Lung (tissue), 13 donors: ENCODE measurements around the gene NFYC. TPM values are rescaled to one million over a fixed set of nuclear protein-coding genes. Genes with fewer than 3 reads are reported as not detected.

Source experiments
- ATAC-seq: fragments of 200-7000 bp; cut with Tn5 transposase; one replicate; pipeline ENCODE4 v1.9.1; 2020; ENCODE audit warnings: moderate number of reproducible peaks; ENCODE audit not compliant: insufficient read depth, low FRiP score
- DNase-seq, 3 donors: peaks; one replicate each; pipeline ENCODE4 v3.0.0-alpha.2; 2013 to 2017
- H3K27ac ChIP-seq, 2 donors: one replicate each; pipeline ENCODE4 v1.5.1; 2013; ENCODE audit warnings: mild to moderate bottlenecking in 2 of 2, moderate library complexity in 2 of 2, control low read depth in 1 of 2, inconsistent platforms in 1 of 2, low read depth in 1 of 2, low read length in 1 of 2
- H3K27me3 ChIP-seq, 3 donors: one replicate each; pipeline ENCODE4 v1.5.1; 2013; ENCODE audit warnings: low read length in 2 of 3; ENCODE audit not compliant: control insufficient read depth in 3 of 3, insufficient read depth in 3 of 3
- H3K36me3 ChIP-seq, 4 donors: one replicate each; pipeline ENCODE4 v1.5.1; 2013; ENCODE audit warnings: low read length in 4 of 4, mild to moderate bottlenecking in 1 of 4, moderate library complexity in 1 of 4; ENCODE audit not compliant: control insufficient read depth in 4 of 4, insufficient read depth in 4 of 4
- H3K4me1 ChIP-seq, 5 donors: one replicate each; pipeline ENCODE4 v1.5.1; 2013; ENCODE audit warnings: low read length in 5 of 5, mild to moderate bottlenecking in 2 of 5, moderate library complexity in 1 of 5; ENCODE audit not compliant: control insufficient read depth in 5 of 5, insufficient read depth in 5 of 5
- H3K4me3 ChIP-seq: one replicate; pipeline ENCODE4 v1.5.1; 2013; ENCODE audit warnings: mild to moderate bottlenecking, control low read depth, moderate library complexity
- H3K9ac ChIP-seq, 2 donors: one replicate each; pipeline ENCODE4 v1.5.1; 2013; ENCODE audit warnings: low read length in 2 of 2, control low read depth in 1 of 2; ENCODE audit not compliant: insufficient read depth in 1 of 2
- H3K9me3 ChIP-seq, 4 donors: one replicate each; pipeline ENCODE4 v1.5.1; 2013; ENCODE audit warnings: low read length in 3 of 4, mild to moderate bottlenecking in 1 of 4, moderate library complexity in 1 of 4; ENCODE audit not compliant: control insufficient read depth in 4 of 4, insufficient read depth in 3 of 4
- WGBS, 2 donors: extraction: QIAGEN DNeasy Blood & Tissue Kit; methylation state at CpG; one replicate each; pipeline ENCODE4 v1.1.7; 2013; 5-methylcytosine and 5-hydroxymethylcytosine counted together
- polyA plus RNA-seq, 2 donors: library from polyadenylated mRNA; stranded (reverse); fragments of 200-250 nt; gene quantifications; one replicate each; pipeline ENCODE4 v1.2.1, GENCODE V29; 2013
- small RNA-seq: library from RNA; depleted of rRNA; stranded (forward); fragments of <200 nt; gene quantifications from one replicate; pipeline ENCODE3, GENCODE V24; 2014; ENCODE audit warnings: low replicate concordance
- total RNA-seq, 2 donors: library from RNA; depleted of rRNA in 1 of 2; stranded (reverse); fragments of >200 nt in 1 of 2; gene quantifications; one replicate each; pipeline ENCODE4 v1.2.1, GENCODE V29; 2014 to 2021
- TF ChIP-seq, protein P1 (sequence below): IDR thresholded peaks from 2 replicates; pipeline ENCODE4 v1.5.1; 2012; ENCODE audit warnings: mild to moderate bottlenecking; ENCODE audit errors: control extremely low read depth, extremely low read depth
- donor health status: control.
- donor health status: control.
- donor health status: Bipolar disorder and iron deficiency.
- donor health status: healthy.
- donor health status: DM: yes; HTN: yes; CAD: no.

Gene NFYC
- total and polyA plus RNA-seq, 4 donors, result 28.6 to 69.5 (median 50.3) TPM

DNA sequence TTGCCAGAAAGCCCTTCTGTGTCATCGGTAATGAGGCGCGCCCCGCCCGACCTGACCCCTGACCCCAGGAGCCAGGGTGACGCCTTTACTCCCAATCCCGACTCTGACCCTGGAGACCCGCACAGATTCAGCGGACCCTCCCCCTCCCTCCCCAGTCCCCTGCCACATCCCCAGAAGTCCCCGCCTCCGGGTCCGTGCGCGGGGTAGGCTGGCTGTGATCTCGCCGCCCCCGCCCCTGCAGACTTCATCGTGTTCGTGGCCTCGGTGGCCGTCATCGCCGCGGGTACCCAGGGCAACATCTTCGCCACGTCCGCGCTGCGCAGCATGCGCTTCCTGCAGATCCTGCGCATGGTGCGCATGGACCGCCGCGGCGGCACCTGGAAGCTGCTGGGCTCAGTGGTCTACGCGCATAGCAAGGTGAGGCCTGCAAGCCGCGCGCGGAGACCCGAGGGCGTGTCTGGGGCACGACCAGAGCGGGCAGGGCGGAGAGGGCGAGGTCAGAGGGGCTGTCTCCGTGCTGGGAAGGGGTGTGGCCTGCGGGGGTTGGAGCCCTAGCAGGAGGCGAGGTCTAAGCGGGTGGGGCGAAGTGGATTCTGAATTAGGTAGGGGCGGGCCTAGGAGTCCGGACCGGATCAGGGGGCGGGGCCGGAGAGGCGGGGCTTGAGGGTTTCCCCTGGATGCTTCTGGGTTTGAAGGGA, 126.9 kb downstream of the NFYC start:
- ATAC-seq, result peak; percentile 82
- Histone ChIP-seq H3K36me3 (no peaks in the 10 kb centered on the region), H3K4me1 (peaks cover 0 to 9% (median 3%) of the 10 kb centered on the region in 5 donors), H3K27me3 (peaks cover 0 to 22% (median 6%) of the 10 kb centered on the region in 3 donors), H3K9ac (no peak overlapping the region), H3K4me3 (no peak overlapping the region), H3K9me3 (no peaks in the 10 kb centered on the region), H3K27ac (no peak overlapping the region)
- DNase-seq, result peak; percentile 37 to 56 (median 41)
- 7 to 8% methylated on average over 54 to 58 of the region's 59 CpGs for WGBS, 2 donors
- TF ChIP-seq, protein P1, sequence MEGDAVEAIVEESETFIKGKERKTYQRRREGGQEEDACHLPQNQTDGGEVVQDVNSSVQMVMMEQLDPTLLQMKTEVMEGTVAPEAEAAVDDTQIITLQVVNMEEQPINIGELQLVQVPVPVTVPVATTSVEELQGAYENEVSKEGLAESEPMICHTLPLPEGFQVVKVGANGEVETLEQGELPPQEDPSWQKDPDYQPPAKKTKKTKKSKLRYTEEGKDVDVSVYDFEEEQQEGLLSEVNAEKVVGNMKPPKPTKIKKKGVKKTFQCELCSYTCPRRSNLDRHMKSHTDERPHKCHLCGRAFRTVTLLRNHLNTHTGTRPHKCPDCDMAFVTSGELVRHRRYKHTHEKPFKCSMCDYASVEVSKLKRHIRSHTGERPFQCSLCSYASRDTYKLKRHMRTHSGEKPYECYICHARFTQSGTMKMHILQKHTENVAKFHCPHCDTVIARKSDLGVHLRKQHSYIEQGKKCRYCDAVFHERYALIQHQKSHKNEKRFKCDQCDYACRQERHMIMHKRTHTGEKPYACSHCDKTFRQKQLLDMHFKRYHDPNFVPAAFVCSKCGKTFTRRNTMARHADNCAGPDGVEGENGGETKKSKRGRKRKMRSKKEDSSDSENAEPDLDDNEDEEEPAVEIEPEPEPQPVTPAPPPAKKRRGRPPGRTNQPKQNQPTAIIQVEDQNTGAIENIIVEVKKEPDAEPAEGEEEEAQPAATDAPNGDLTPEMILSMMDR, result no peak

DNA sequence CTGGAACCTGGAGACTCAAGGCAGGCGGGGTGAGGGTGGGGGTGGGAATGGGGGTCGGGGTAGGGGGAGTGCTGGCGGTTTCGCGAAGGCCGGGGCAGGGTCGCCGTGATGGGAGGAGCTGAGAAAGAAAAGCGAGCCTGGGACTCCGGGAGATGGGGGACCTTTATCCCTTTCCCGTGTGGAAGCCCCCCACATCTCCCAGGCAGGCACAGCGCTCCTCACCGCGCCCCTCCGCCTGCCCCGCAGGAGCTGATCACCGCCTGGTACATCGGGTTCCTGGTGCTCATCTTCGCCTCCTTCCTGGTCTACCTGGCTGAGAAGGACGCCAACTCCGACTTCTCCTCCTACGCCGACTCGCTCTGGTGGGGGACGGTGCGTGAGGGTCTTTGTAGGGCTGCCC, 127.6 kb downstream of the NFYC start:
- peaks cover 0 to 9% (median 3%) of the 10 kb centered on the region in 5 donors for H3K4me1 ChIP-seq
- H3K27ac ChIP-seq, result no peak overlapping the region
- no peaks in the 10 kb centered on the region for H3K36me3 ChIP-seq
- ATAC-seq (no peak), DNase-seq (no peak)
- H3K27me3 ChIP-seq, result peaks cover 0 to 22% (median 6%) of the 10 kb centered on the region in 3 donors
- H3K9me3 ChIP-seq, result no peaks in the 10 kb centered on the region
- no peak overlapping the region for H3K9ac ChIP-seq
- WGBS, 2 donors, result 54 to 63% methylated on average over 24 to 26 of the region's 26 CpGs
- H3K4me3 ChIP-seq, result no peak overlapping the region
- TF ChIP-seq, protein P1, result no peak

DNA sequence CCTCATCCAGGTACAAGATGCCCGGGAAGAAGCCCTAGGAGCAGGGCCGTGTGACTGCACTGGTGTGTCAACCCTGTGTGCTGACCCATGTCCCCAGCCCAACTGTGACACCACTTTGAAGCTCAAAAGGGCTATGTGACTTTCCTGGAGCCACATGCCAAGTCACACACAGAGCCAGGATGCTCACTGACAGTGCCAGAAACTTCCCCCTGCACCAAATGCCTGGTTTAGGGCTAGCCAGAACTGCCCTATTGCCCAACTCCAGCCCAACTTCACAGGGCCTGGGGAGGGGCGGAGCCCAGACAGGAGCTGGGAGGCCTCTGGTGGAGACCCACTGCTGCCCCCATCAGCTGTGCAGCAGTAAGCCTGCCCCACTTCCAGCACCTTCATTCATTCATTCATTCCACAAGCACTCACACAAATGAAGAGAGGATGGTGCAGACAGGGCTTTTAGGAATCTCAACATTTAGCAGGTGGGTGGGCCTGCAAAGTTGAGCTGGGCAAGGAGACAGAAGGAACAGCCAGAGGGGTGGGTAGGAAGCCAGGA, 128.8 kb downstream of the NFYC start:
- DNase-seq (no peak), ATAC-seq (no peak)
- H3K36me3 ChIP-seq, result no peaks in the 10 kb centered on the region
- TF ChIP-seq, protein P1, result no peak
- H3K4me3 ChIP-seq, result no peak overlapping the region
- 81 to 86% methylated on average over 3 of the region's 3 CpGs for WGBS, 2 donors
- peaks cover 0 to 22% (median 6%) of the 10 kb centered on the region in 3 donors for H3K27me3 ChIP-seq
- H3K4me1 ChIP-seq, result peaks cover 0 to 20% (median 7%) of the 10 kb centered on the region in 5 donors
- H3K9ac ChIP-seq, result no peak overlapping the region
- H3K9me3 ChIP-seq, result no peaks in the 10 kb centered on the region
- H3K27ac ChIP-seq, result no peak overlapping the region

Small RNAs within 50 kb of the gene (small RNA-seq; reads per million reads assigned to genes)
- gene MIR30C1, result 8.9 reads per million, percentile 96 among the genes with 10 or more reads in this experiment
- 259 reads per million, percentile 99 among the genes with 10 or more reads in this experiment for gene MIR30E
- not detected for gene RN7SL326P

Other genes starting within 250 kb of the NFYC start
- 1 to 10 TPM; 2.0 to 2.7 TPM for gene ZFP69B, start 241.2 kb upstream of the NFYC start, total RNA-seq
- gene ZFP69B, start 241.2 kb upstream of the NFYC start, polyA plus RNA-seq, result under 1 TPM; 0.43 to 0.87 TPM
- gene ZFP69, start 214.4 kb upstream of the NFYC start, total RNA-seq, result 1 to 10 TPM; 3.4 to 4.2 TPM
- gene ZFP69, start 214.4 kb upstream of the NFYC start, polyA plus RNA-seq, result 1 to 10 TPM; 1.7 to 4.2 TPM
- 1 to 10 TPM; 5.0 to 8.4 TPM for gene EXO5, start 182.9 kb upstream of the NFYC start, total RNA-seq
- gene EXO5, start 182.9 kb upstream of the NFYC start, polyA plus RNA-seq, result 1 to 10 TPM; 4.8 to 5.3 TPM
- gene ZNF684, start 160.1 kb upstream of the NFYC start, total RNA-seq, result 1 to 10 TPM; 4.8 to 5.2 TPM
- gene ZNF684, start 160.1 kb upstream of the NFYC start, polyA plus RNA-seq, result 1 to 10 TPM; 1.7 to 3.3 TPM
- gene RIMS3, start 26.0 kb upstream of the NFYC start, total RNA-seq, result 1 to 10 TPM; 1.7 to 5.5 TPM
- 1 to 10 TPM in 1 of 2 donors, under 1 TPM in 1; 0.93 to 1.3 TPM for gene RIMS3, start 26.0 kb upstream of the NFYC start, polyA plus RNA-seq
- gene KCNQ4, start 92.1 kb downstream of the NFYC start, total RNA-seq, result under 1 TPM; 0.63 to 0.98 TPM
- under 1 TPM; 0.54 to 0.55 TPM for gene KCNQ4, start 92.1 kb downstream of the NFYC start, polyA plus RNA-seq
- 10 to 100 TPM in 1 of 2 donors, 1 to 10 TPM in 1; 7.4 to 15.1 TPM for gene CITED4, start 170.7 kb downstream of the NFYC start, total RNA-seq
- 1 to 10 TPM; 4.7 to 7.9 TPM for gene CITED4, start 170.7 kb downstream of the NFYC start, polyA plus RNA-seq